Large intestine (tissue), 3 donors: Measurements from ENCODE around the gene HPSE2. TPM values are rescaled to one million over a fixed set of nuclear protein-coding genes. Genes with fewer than 3 reads are reported as not detected.

Experiments used
- DNase-seq, 2 donors: peaks; one replicate each; pipeline versions ENCODE4 v3.0.0 to v3.0.0-alpha.2; 2013
- H3K27ac ChIP-seq: one replicate; pipeline ENCODE4 v1.5.1; 2013; ENCODE audit warnings: low read length
- H3K27me3 ChIP-seq: 2 replicates; pipeline ENCODE4 v1.6.1; 2013; ENCODE audit warnings: low read length; ENCODE audit not compliant: control insufficient read depth, insufficient read depth
- H3K36me3 ChIP-seq: 2 replicates; pipeline ENCODE4 v1.6.1; 2013; ENCODE audit warnings: low read length; ENCODE audit not compliant: control insufficient read depth, insufficient read depth
- H3K4me1 ChIP-seq: one replicate; pipeline ENCODE4 v1.6.1; 2013; ENCODE audit warnings: low read length; ENCODE audit not compliant: control insufficient read depth, insufficient read depth
- H3K4me3 ChIP-seq: one replicate; pipeline ENCODE4 v1.5.1; 2013; ENCODE audit warnings: low read length
- H3K9me3 ChIP-seq: one replicate; pipeline ENCODE4 v1.6.1; 2013; ENCODE audit warnings: mild to moderate bottlenecking, low read depth, low read length, moderate library complexity; ENCODE audit not compliant: control insufficient read depth
- WGBS: methylation state at CpG from one replicate; pipeline ENCODE4 v1.1.5; 2013; ENCODE audit warnings: low lambda C conversion rate; ENCODE audit not compliant: insufficient coverage; 5-methylcytosine and 5-hydroxymethylcytosine counted together
- polyA plus RNA-seq: library from polyadenylated mRNA; unstranded; fragments of 120-200 nt; gene quantifications from one replicate; pipeline ENCODE4 v1.2.1, GENCODE V29; 2013

Gene HPSE2
- polyA plus RNA-seq, 1 donor: 6.9 TPM

- Histone ChIP-seq H3K4me3 (no peak overlapping the region), H3K4me1 (no peaks in the 10 kb centered on the region), H3K9me3 (no peaks in the 10 kb centered on the region), H3K27ac (no peak overlapping the region), H3K36me3 (no peaks in the 10 kb centered on the region), H3K27me3 (no peaks in the 10 kb centered on the region)
- WGBS: 15% methylated on average over 2 of the region's 8 CpGs
- peak in 1 of 2 donors; percentile 14 for DNase-seq
Observed at GRCh38 chr10:98815039-98815885, 420.4 kb downstream of the HPSE2 start.

- H3K36me3 ChIP-seq: no peaks in the 10 kb centered on the region
- no peaks in the 10 kb centered on the region for H3K9me3 ChIP-seq
- no peak overlapping the region for H3K27ac ChIP-seq
- H3K4me1 ChIP-seq: no peaks in the 10 kb centered on the region
- no peaks in the 10 kb centered on the region for H3K27me3 ChIP-seq
- H3K4me3 ChIP-seq: no peak overlapping the region
- WGBS: 50% methylated on average over 2 of the region's 3 CpGs
- DNase-seq: no peak
Observed at GRCh38 chr10:98814470-98814869, 421.2 kb downstream of the HPSE2 start.

GRCh38 chr10:98808282-98808892 lies 427.3 kb downstream of the HPSE2 start:
- WGBS: no CpG with 5 or more reads among the region's 2 CpGs
- no peak overlapping the region for H3K27ac ChIP-seq
- H3K36me3 ChIP-seq: no peaks in the 10 kb centered on the region
- no peak overlapping the region for H3K4me3 ChIP-seq
- no peak for DNase-seq
- no peaks in the 10 kb centered on the region for H3K9me3 ChIP-seq
- H3K4me1 ChIP-seq: no peaks in the 10 kb centered on the region
- H3K27me3 ChIP-seq: no peaks in the 10 kb centered on the region

GRCh38 chr10:98800263-98800662 lies 435.4 kb downstream of the HPSE2 start:
- no peaks in the 10 kb centered on the region for H3K36me3 ChIP-seq
- no peaks in the 10 kb centered on the region for H3K4me1 ChIP-seq
- H3K4me3 ChIP-seq: no peak overlapping the region
- DNase-seq: no peak
- H3K9me3 ChIP-seq: no peaks in the 10 kb centered on the region
- H3K27ac ChIP-seq: no peak overlapping the region
- H3K27me3 ChIP-seq: no peaks in the 10 kb centered on the region

GRCh38 chr10:98795467-98795866 lies 440.2 kb downstream of the HPSE2 start:
- Histone ChIP-seq H3K4me3 (no peak overlapping the region), H3K27me3 (no peaks in the 10 kb centered on the region), H3K27ac (no peak overlapping the region), H3K9me3 (no peaks in the 10 kb centered on the region), H3K4me1 (no peaks in the 10 kb centered on the region), H3K36me3 (no peaks in the 10 kb centered on the region)
- WGBS: no CpG with 5 or more reads among the region's 2 CpGs
- DNase-seq: peak; percentile 58 to 66

GRCh38 chr10:98790817-98791216 lies 444.8 kb downstream of the HPSE2 start:
- Histone ChIP-seq H3K36me3 (no peaks in the 10 kb centered on the region), H3K4me1 (no peaks in the 10 kb centered on the region), H3K9me3 (no peaks in the 10 kb centered on the region), H3K27ac (no peak overlapping the region), H3K27me3 (no peaks in the 10 kb centered on the region), H3K4me3 (no peak overlapping the region)
- no peak for DNase-seq

GRCh38 chr10:98778277-98778759 lies 457.3 kb downstream of the HPSE2 start:
- no CpG with 5 or more reads among the region's 3 CpGs for WGBS
- H3K4me1 ChIP-seq: no peaks in the 10 kb centered on the region
- no peak overlapping the region for H3K27ac ChIP-seq
- no peak overlapping the region for H3K4me3 ChIP-seq
- peaks cover 2% of the 10 kb centered on the region for H3K9me3 ChIP-seq
- no peak for DNase-seq
- H3K36me3 ChIP-seq: no peaks in the 10 kb centered on the region
- H3K27me3 ChIP-seq: no peaks in the 10 kb centered on the region

GRCh38 chr10:98758463-98758862 lies 477.2 kb downstream of the HPSE2 start:
- H3K27me3 ChIP-seq: no peaks in the 10 kb centered on the region
- no peaks in the 10 kb centered on the region for H3K9me3 ChIP-seq
- no peaks in the 10 kb centered on the region for H3K36me3 ChIP-seq
- DNase-seq: no peak
- H3K27ac ChIP-seq: no peak overlapping the region
- no peak overlapping the region for H3K4me3 ChIP-seq
- no peaks in the 10 kb centered on the region for H3K4me1 ChIP-seq
- WGBS: 80% methylated on average over 3 of the region's 3 CpGs

GRCh38 chr10:98748298-98748697 lies 487.4 kb downstream of the HPSE2 start:
- Histone ChIP-seq H3K9me3 (no peaks in the 10 kb centered on the region), H3K27me3 (no peaks in the 10 kb centered on the region), H3K4me3 (no peak overlapping the region), H3K27ac (no peak overlapping the region), H3K36me3 (no peaks in the 10 kb centered on the region), H3K4me1 (no peaks in the 10 kb centered on the region)
- DNase-seq: peak; percentile 2 to 4
- no CpG with 5 or more reads among the region's 1 CpG for WGBS

GRCh38 chr10:98745645-98746044 lies 490.0 kb downstream of the HPSE2 start:
- no CpG with 5 or more reads among the region's 2 CpGs for WGBS
- Histone ChIP-seq H3K9me3 (no peaks in the 10 kb centered on the region), H3K36me3 (no peaks in the 10 kb centered on the region), H3K4me1 (no peaks in the 10 kb centered on the region), H3K27me3 (no peaks in the 10 kb centered on the region), H3K27ac (no peak overlapping the region), H3K4me3 (no peak overlapping the region)
- no peak for DNase-seq

GRCh38 chr10:98720551-98720950 lies 515.1 kb downstream of the HPSE2 start:
- DNase-seq: no peak
- Histone ChIP-seq H3K27ac (no peak overlapping the region), H3K4me3 (no peak overlapping the region), H3K4me1 (no peaks in the 10 kb centered on the region), H3K9me3 (no peaks in the 10 kb centered on the region), H3K36me3 (no peaks in the 10 kb centered on the region), H3K27me3 (no peaks in the 10 kb centered on the region)
- WGBS: no CpG with 5 or more reads among the region's 1 CpG
